AG04449 (cell line): ENCODE results near the gene HEXB.

ENCODE experiments used
- CTCF ChIA-PET: fragments of 350-600 bp; formaldehyde crosslinking; extraction: SDS; loops from one replicate; lab custom pipeline; 2021; ENCODE audit warnings: antibody characterized with exemption; lab: Yijun Ruan, JAX
- POLR2A ChIA-PET: fragments of 400-600, 350-600 bp; formaldehyde crosslinking; extraction: SDS; loops from one replicate; lab custom pipeline; 2020; ENCODE audit warnings: antibody characterized with exemption, inconsistent platforms; lab: Yijun Ruan, JAX
- DNase-seq: peaks from one replicate; pipeline ENCODE4 v3.0.0-alpha.2; 2010; ENCODE audit warnings: low read depth, low spot score
- H3K4me3 ChIP-seq: 2 replicates; pipeline ENCODE4 v1.5.1; 2011; ENCODE audit warnings: low read depth, mild to moderate bottlenecking, control low read depth, low read length
- TF ChIP-seq, protein P1 (sequence below): IDR thresholded peaks from one replicate; pipeline ENCODE4 v1.5.1; 2011; ENCODE audit warnings: mild to moderate bottlenecking, moderate library complexity, low read length, control low read depth, inconsistent platforms; ENCODE audit not compliant: insufficient read depth; ENCODE audit errors: missing control alignments

Gene HEXB

DNA sequence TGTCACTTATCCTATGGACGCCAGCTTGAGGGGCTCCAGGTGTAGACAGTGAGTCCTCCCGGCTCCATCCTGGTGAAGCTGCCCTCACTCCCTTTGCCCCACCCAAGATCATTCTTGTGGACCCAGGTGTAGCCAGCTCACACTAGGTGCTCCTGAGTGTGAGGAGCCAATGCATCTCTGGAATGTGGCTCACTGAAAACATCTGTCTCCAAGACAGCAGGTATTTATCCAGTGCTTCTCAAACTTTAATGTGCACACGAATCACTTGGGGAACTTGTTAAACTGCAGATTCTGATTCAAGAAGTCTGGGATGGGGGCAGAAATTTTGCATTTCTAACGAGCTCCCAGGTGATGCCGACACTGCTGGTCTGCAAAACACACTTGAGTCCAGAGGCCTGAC, 31.0 kb upstream of the HEXB start:
- DNase-seq, result no peak
- ChIA-PET CTCF (interaction anchor here (0.6 to 1.8 kb wide), 8 partner anchors 9 to 752 kb away, joined by 3 to 5 read pairs (median 3); no protein-coding TSS in a partner anchor), POLR2A (no interaction called here)
- H3K4me3 ChIP-seq, result no peak overlapping the region
- TF ChIP-seq, protein P1, sequence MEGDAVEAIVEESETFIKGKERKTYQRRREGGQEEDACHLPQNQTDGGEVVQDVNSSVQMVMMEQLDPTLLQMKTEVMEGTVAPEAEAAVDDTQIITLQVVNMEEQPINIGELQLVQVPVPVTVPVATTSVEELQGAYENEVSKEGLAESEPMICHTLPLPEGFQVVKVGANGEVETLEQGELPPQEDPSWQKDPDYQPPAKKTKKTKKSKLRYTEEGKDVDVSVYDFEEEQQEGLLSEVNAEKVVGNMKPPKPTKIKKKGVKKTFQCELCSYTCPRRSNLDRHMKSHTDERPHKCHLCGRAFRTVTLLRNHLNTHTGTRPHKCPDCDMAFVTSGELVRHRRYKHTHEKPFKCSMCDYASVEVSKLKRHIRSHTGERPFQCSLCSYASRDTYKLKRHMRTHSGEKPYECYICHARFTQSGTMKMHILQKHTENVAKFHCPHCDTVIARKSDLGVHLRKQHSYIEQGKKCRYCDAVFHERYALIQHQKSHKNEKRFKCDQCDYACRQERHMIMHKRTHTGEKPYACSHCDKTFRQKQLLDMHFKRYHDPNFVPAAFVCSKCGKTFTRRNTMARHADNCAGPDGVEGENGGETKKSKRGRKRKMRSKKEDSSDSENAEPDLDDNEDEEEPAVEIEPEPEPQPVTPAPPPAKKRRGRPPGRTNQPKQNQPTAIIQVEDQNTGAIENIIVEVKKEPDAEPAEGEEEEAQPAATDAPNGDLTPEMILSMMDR, result no peak

- no peak for DNase-seq
- CTCF ChIA-PET, result interaction anchor here (0.9 to 1.8 kb wide), 4 partner anchors 13 to 1064 kb away, joined by 3 to 5 read pairs (median 4); no protein-coding TSS in a partner anchor
- TF ChIP-seq, protein P1, result no peak
- POLR2A ChIA-PET, result interaction anchor here (0.7 kb wide), 1 partner anchor 468 kb away, joined by 5 read pairs; no protein-coding TSS in a partner anchor
- no peak overlapping the region for H3K4me3 ChIP-seq
These were observed 29.8 kb upstream of the HEXB start for GRCh38 chr5:74655206-74655605.

GRCh38 chr5:74655716-74656115, 29.3 kb upstream of the HEXB start:
- ChIA-PET CTCF (interaction anchor here (1.0 kb wide), 1 partner anchor 14 kb away, joined by 3 read pairs; no protein-coding TSS in a partner anchor), POLR2A (no interaction called here)
- no peak overlapping the region for H3K4me3 ChIP-seq
- TF ChIP-seq, protein P1, result no peak
- DNase-seq, result no peak

GRCh38 chr5:74657165-74657564, 27.9 kb upstream of the HEXB start:
- ChIA-PET POLR2A (no interaction called here), CTCF (interaction anchor here (1.2 to 6.5 kb wide), 5 partner anchors 8 to 874 kb away, joined by 3 to 40 read pairs (median 4); no protein-coding TSS in a partner anchor)
- TF ChIP-seq, protein P1, result no peak
- no peak for DNase-seq
- no peak overlapping the region for H3K4me3 ChIP-seq

- H3K4me3 ChIP-seq, result no peak overlapping the region
- TF ChIP-seq, protein P1, result no peak
- ChIA-PET POLR2A (no interaction called here), CTCF (interaction anchor here (1.5 to 6.5 kb wide), 3 partner anchors 10 to 757 kb away, joined by 3 to 40 read pairs (median 37); no protein-coding TSS in a partner anchor)
- no peak for DNase-seq
These were observed 25.9 kb upstream of the HEXB start for GRCh38 chr5:74659172-74659571.

DNA sequence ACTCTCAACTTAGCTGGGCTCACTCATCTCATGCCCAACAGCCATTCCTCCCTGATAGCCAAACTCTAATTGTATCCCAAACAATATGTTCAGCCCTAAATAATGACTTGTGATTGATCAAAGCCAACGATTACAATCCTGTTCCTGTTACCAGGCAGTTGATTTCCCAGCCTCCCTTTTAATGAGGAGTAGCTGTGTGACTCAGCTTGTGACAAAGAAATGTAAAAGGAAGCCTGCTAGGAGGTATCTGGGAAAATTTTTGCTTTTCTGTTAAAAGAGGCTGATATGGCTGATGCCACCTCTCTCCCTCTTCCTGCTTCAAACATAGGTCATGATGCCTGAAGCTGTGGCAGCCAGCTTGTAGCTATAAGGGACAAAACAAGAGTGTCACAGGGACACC, 24.9 kb upstream of the HEXB start:
- ChIA-PET CTCF (interaction anchor here (1.2 to 6.5 kb wide), 4 partner anchors 11 to 758 kb away, joined by 3 to 40 read pairs (median 20); no protein-coding TSS in a partner anchor), POLR2A (no interaction called here)
- TF ChIP-seq, protein P1, result no peak
- H3K4me3 ChIP-seq, result no peak overlapping the region
- no peak for DNase-seq
